ENCODE results near the gene IDE.
"Not testable (repeated sequence)": the region's sequence is repeated elsewhere in the genome, so short reads cannot be mapped to it uniquely, and the experiment has no call there.

The IDE gene

GRCh38 chr10:92573798-92574547 is at the start of gene IDE:
Gene IDE, minus strand, starts transcription at chr10:92574093. Its CDS starts 74 bp downstream, at chr10:92574019.
- DNase-seq, result peak; percentile 95

DNA sequence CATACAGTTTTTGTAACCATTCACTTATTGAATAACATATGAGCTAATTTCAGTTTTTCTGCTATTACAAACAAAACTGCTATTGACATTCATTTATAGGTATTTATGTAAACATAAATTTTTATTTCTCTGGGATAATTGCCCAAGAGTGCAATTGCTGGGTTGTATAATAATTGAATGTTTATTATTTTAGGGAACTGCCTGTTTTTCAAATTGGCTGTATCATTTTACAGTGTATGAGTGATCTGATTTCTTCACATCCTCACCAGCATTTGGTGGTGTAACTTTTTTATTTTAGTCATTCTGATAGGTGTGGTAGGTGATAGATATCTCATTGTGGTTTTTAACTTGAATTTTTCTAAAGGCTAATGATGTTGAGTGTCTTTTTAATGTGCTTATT is 45.5 kb upstream of the IDE start:
- no peak for DNase-seq

DNA sequence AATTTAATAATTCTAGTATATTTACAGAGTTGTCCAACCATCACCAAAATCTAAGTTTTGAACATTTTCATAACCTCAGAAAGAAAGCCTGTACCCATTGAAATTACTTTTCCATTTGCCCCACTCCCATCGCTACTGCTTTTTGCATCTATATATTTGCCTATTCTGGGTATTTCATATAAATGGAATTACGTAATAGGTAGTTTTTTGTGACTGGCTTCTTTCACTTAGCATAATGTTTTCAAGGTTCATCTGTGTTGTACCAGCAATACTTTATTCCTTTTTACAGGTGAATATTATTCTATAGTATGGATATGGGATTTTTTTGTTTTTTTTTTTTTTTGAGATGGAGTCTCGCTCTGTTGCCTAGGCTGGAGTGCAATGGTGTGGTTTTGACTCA is 41.6 kb upstream of the IDE start:
- no peak for DNase-seq

GRCh38 chr10:92604841-92605240 is 30.9 kb upstream of the IDE start:
- no peak for DNase-seq

DNA sequence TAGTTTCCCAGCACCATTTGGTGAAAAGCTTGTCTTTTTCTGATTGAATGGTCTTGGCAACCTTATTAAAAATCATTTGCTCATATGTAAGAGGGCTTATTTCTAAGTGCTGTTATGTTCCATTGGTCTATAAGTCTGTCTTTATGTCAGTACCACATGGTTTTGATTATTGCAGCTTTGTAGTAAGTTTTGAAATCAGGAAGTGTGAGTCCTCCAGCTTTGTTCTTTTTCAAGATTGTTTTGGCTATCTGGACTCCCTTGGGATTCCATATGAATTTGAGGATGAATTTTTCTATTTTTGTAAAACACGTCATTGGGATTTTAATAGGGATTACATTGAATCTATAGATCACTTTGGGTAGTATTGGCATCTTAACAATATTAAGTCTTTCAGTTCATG is 24.4 kb upstream of the IDE start:
- no peak for DNase-seq

- DNase-seq, result no peak
These were observed 21.6 kb upstream of the IDE start for GRCh38 chr10:92595505-92595904.

GRCh38 chr10:92593619-92594588 is 20.0 kb upstream of the IDE start:
- DNase-seq, result no peak

DNA sequence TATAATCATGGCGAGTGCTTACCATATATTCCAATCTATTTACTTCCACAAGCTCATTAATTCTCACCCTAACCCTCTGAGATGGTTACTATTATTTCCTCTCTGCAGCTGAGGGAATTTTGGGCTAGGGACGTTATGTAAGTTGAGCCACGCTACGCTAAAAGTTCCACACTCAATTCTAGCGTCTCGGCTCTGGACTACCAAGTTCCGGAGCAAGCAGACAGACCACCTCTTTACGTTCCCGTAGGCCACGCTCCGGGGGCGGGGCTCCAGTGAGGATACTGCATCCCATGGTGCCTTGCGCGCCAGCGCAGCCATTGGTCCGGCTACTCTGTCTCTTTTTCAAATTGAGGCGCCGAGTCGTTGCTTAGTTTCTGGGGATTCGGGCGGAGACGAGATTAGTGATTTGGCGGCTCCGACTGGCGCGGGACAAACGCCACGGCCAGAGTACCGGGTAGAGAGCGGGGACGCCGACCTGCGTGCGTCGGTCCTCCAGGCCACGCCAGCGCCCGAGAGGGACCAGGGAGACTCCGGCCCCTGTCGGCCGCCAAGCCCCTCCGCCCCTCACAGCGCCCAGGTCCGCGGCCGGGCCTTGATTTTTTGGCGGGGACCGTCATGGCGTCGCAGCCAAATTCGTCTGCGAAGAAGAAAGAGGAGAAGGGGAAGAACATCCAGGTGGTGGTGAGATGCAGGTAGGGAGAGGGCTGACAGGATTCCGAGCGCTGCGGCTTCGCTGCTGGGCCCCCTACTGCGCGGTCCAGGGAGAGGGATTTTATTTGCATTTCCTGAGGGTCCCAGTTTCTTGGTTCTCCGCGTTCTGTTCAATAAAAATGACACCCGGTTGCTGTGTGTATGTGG is 19.1 kb upstream of the IDE start, which contains the start of gene KIF11:
Gene KIF11, plus strand, starts transcription at position 370 of the 858 bp plus-strand sequence. Its CDS starts 246 bp downstream, at position 616.
- DNase-seq, result peak; percentile 98

- DNase-seq, result peak; percentile 93
These were observed 17.7 kb upstream of the IDE start for GRCh38 chr10:92591550-92592022.

DNA sequence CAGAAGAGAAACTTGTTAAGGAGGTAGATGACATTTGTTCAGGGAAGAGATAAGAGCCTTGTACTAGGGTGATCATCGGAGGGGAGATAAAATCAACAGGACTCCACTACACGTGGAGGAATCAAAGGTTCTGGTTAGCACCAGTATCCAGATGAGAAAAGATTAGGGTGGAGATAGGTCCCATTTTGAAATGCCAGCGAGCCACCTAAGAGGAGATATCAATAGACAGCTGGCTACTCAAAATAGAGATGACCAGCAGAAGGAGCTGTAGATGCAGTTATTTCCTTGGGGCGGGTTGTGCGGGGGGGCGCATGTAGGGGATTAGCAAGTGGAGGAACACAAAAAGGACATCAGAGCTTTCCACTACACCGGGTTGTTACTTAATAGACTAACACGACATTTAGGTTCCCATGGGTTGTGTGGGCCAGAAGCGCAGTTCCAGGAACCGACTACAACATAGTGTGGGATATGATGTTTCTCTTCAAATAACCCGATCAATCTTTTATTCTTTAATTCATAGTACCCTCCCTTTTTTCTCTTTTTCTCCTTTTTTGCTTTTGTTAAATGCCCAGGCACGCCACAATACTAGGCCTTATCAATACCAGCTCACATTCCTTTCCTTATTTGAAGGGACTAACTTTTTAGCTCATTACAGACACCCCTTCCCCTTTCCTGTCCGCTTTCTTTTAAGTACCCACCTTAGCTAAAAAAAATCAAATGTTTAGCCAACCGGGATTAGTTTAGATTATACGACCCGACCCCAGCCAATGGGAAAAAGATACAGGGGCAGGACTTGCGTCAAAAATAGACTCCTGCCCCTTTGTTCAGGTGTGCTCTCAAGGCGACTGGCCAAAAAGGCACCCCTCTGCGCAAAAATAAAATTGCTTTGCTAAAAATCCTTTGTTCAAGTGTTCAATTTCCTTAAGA is 17.0 kb upstream of the IDE start:
- DNase-seq, result peak; percentile 82

GRCh38 chr10:92582347-92582746 is 8.5 kb upstream of the IDE start:
- DNase-seq, result not testable (repeated sequence)

GRCh38 chr10:92575961-92576360 is 2.1 kb upstream of the IDE start:
- no peak for DNase-seq

- DNase-seq, result no peak
These were observed 812 bp upstream of the IDE start for GRCh38 chr10:92574548-92575261.

GRCh38 chr10:92573091-92573797 is 649 bp downstream of the IDE start:
- peak; percentile 68 for DNase-seq

GRCh38 chr10:92572362-92573090 is 1.4 kb downstream of the IDE start:
- no peak for DNase-seq

- no peak for DNase-seq
These were observed 2.2 kb downstream of the IDE start for GRCh38 chr10:92571649-92572048.

- not testable (repeated sequence) for DNase-seq
These were observed 4.2 kb downstream of the IDE start for GRCh38 chr10:92569663-92570062.

DNA sequence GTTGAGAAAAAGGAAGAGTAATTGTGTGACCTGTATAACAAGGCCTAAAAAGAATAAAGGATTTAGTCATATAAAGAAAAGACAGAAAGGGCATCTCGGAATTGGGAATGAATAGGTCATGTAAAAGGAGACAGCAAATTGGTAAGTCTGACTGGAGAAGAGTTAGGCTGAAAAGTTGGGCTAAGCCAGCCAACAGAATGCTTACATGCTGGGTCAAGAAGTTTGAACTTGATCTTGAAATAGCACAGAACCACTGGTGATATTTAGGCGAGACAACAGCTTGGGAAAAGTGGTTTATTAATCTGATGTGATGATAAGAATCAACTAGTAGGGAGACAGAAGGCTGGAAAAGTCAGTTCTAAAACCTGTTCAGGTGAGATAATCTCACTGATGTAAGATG is 4.8 kb downstream of the IDE start:
- no peak for DNase-seq

DNA sequence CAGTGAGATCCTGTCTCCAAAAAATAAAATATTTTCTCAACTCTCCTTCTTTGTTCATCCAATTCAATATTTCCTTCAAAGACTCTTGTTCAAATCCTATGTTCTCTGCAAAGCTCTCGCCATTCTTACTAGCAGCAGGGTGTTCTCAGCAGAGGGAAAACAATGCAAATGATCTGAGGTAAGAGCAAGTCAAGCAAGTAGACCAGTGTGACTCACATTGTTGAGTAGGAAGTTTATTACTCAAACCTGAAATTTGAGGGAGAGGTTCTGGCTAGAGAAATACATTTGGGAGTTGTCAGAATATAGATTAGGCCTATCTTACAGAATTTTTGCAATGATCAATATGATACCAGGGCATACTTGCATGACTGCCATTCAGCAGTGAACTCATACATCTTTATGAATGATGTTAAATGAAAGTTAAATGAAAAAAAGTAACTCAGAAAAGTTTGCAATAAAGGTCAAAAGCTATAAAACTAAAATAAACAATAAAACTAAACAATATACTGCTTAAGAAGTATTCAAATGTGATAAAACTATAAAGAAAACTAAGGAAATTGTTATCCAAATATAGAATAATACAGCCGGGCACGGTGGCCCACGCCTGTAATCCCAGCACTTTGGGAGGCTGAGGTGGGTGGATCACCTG is 5.8 kb downstream of the IDE start:
- no peak for DNase-seq
